HPDE6-E6E7 (cell line): ENCODE data around the gene HORMAD2.

Experiments used
- DNase-seq: peaks from one replicate; pipeline ENCODE4 v3.0.0; 2011; ENCODE audit warnings: missing footprints; ENCODE audit errors: extremely low spot score

HORMAD2 gene

GRCh38 chr22:30079952-30080533 is at the start of gene HORMAD2:
Gene HORMAD2, plus strand, starts transcription at chr22:30080464. Its CDS starts 13,489 bp downstream, at chr22:30093953.
- DNase-seq = no peak

- no peak for DNase-seq
Measured at GRCh38 chr22:30031328-30031727, 48.9 kb upstream of the HORMAD2 start.

- DNase-seq = no peak
Measured at GRCh38 chr22:30031764-30032455, 48.4 kb upstream of the HORMAD2 start.

GRCh38 chr22:30033137-30033536 is 47.1 kb upstream of the HORMAD2 start:
- no peak for DNase-seq

GRCh38 chr22:30033901-30034300 is 46.4 kb upstream of the HORMAD2 start:
- DNase-seq = no peak

- peak; percentile 25 for DNase-seq
Measured at GRCh38 chr22:30036656-30037055, 43.6 kb upstream of the HORMAD2 start.

- peak; percentile 21 for DNase-seq
Measured at GRCh38 chr22:30038219-30038618, 42.0 kb upstream of the HORMAD2 start.

- DNase-seq = no peak
Measured at GRCh38 chr22:30040499-30041260, 39.6 kb upstream of the HORMAD2 start.

GRCh38 chr22:30041475-30041874 is 38.8 kb upstream of the HORMAD2 start:
- DNase-seq = no peak

- no peak for DNase-seq
Measured at GRCh38 chr22:30041881-30042280, 38.4 kb upstream of the HORMAD2 start.

- no peak for DNase-seq
Measured at GRCh38 chr22:30043161-30043560, 37.1 kb upstream of the HORMAD2 start.

GRCh38 chr22:30044369-30044768 is 35.9 kb upstream of the HORMAD2 start:
- peak; percentile 63 for DNase-seq

GRCh38 chr22:30044881-30045493 is 35.3 kb upstream of the HORMAD2 start:
- no peak for DNase-seq

- no peak for DNase-seq
Measured at GRCh38 chr22:30045494-30045887, 34.8 kb upstream of the HORMAD2 start.

GRCh38 chr22:30045901-30046715 is 34.2 kb upstream of the HORMAD2 start:
- no peak for DNase-seq

GRCh38 chr22:30046716-30047363 is 33.4 kb upstream of the HORMAD2 start:
- DNase-seq = no peak

GRCh38 chr22:30047364-30047738 is 32.9 kb upstream of the HORMAD2 start:
- DNase-seq = no peak

GRCh38 chr22:30048681-30049080 is 31.6 kb upstream of the HORMAD2 start:
- DNase-seq = no peak

- no peak for DNase-seq
Measured at GRCh38 chr22:30054067-30054763, 26.0 kb upstream of the HORMAD2 start.

- DNase-seq = no peak
Measured at GRCh38 chr22:30054764-30055069, 25.5 kb upstream of the HORMAD2 start.

- no peak for DNase-seq
Measured at GRCh38 chr22:30056015-30056414, 24.2 kb upstream of the HORMAD2 start.
